ENCODE data around the gene EFCC1.

GRCh38 chr3:129002573-129003569 is 1.8 kb downstream of the EFCC1 start:
- TF ChIP-seq MIER2 (CRISPR knock-in tag; IDR thresholded peaks at IDR 0.05), result no peak
- TF ChIP-seq CTCF (CRISPR knock-in tag; IDR thresholded peaks at IDR 0.05), result no peak
- TF ChIP-seq ZBED4 (CRISPR knock-in tag; IDR thresholded peaks at IDR 0.05; ENCODE audit: borderline replicate concordance), result no peak
- no peak for TF ChIP-seq HOXA3 (CRISPR knock-in tag; IDR thresholded peaks at IDR 0.05)
- no peak for TF ChIP-seq PHF20 (CRISPR knock-in tag; IDR thresholded peaks at IDR 0.05)

Measured in HepG2 (cell line).